Lung (tissue), 12 donors: ENCODE measurements around the gene SPN. TPM values are rescaled to one million over a fixed set of nuclear protein-coding genes. Genes with fewer than 3 reads are reported as not detected.
"Not testable (repeated sequence)": the region's sequence is repeated elsewhere in the genome, so short reads cannot be mapped to it uniquely, and the experiment has no call there.

Experiments used
- ATAC-seq: fragments of 200-7000 bp; cut with Tn5 transposase; one replicate; pipeline ENCODE4 v1.9.1; 2020; ENCODE audit warnings: moderate number of reproducible peaks; ENCODE audit not compliant: insufficient read depth, low FRiP score
- DNase-seq, 3 donors: peaks; one replicate each; pipeline ENCODE4 v3.0.0-alpha.2; 2013 to 2017
- H3K27ac ChIP-seq, 2 donors: one replicate each; pipeline ENCODE4 v1.5.1; 2013; ENCODE audit warnings: mild to moderate bottlenecking in 2 of 2, moderate library complexity in 2 of 2, control low read depth in 1 of 2, inconsistent platforms in 1 of 2, low read depth in 1 of 2, low read length in 1 of 2
- H3K27me3 ChIP-seq, 3 donors: one replicate each; pipeline ENCODE4 v1.5.1; 2013; ENCODE audit warnings: low read length in 2 of 3; ENCODE audit not compliant: control insufficient read depth in 3 of 3, insufficient read depth in 3 of 3
- H3K36me3 ChIP-seq, 4 donors: one replicate each; pipeline ENCODE4 v1.5.1; 2013; ENCODE audit warnings: low read length in 4 of 4, mild to moderate bottlenecking in 1 of 4, moderate library complexity in 1 of 4; ENCODE audit not compliant: control insufficient read depth in 4 of 4, insufficient read depth in 4 of 4
- H3K4me1 ChIP-seq, 5 donors: one replicate each; pipeline ENCODE4 v1.5.1; 2013; ENCODE audit warnings: low read length in 5 of 5, mild to moderate bottlenecking in 2 of 5, moderate library complexity in 1 of 5; ENCODE audit not compliant: control insufficient read depth in 5 of 5, insufficient read depth in 5 of 5
- H3K4me3 ChIP-seq: one replicate; pipeline ENCODE4 v1.5.1; 2013; ENCODE audit warnings: mild to moderate bottlenecking, control low read depth, moderate library complexity
- H3K9ac ChIP-seq, 2 donors: one replicate each; pipeline ENCODE4 v1.5.1; 2013; ENCODE audit warnings: low read length in 2 of 2, control low read depth in 1 of 2; ENCODE audit not compliant: insufficient read depth in 1 of 2
- H3K9me3 ChIP-seq, 4 donors: one replicate each; pipeline ENCODE4 v1.5.1; 2013; ENCODE audit warnings: low read length in 3 of 4, mild to moderate bottlenecking in 1 of 4, moderate library complexity in 1 of 4; ENCODE audit not compliant: control insufficient read depth in 4 of 4, insufficient read depth in 3 of 4
- WGBS, 2 donors: extraction: QIAGEN DNeasy Blood & Tissue Kit; methylation state at CpG; one replicate each; pipeline ENCODE4 v1.1.7; 2013; 5-methylcytosine and 5-hydroxymethylcytosine counted together
- polyA plus RNA-seq, 2 donors: library from polyadenylated mRNA; stranded (reverse); fragments of 200-250 nt; gene quantifications; one replicate each; pipeline ENCODE4 v1.2.1, GENCODE V29; 2013
- total RNA-seq, 2 donors: library from RNA; depleted of rRNA in 1 of 2; stranded (reverse); fragments of >200 nt in 1 of 2; gene quantifications; one replicate each; pipeline ENCODE4 v1.2.1, GENCODE V29; 2014 to 2021
- TF ChIP-seq, protein P1 (sequence below): IDR thresholded peaks from 2 replicates; pipeline ENCODE4 v1.5.1; 2012; ENCODE audit warnings: mild to moderate bottlenecking; ENCODE audit errors: control extremely low read depth, extremely low read depth
- donor health status: control.
- donor health status: control.
- donor health status: Bipolar disorder and iron deficiency.
- donor health status: healthy.
- donor health status: DM: yes; HTN: yes; CAD: no.

SPN gene
- total and polyA plus RNA-seq, 4 donors: 5.8 to 52.5 (median 12.5) TPM

- Histone ChIP-seq H3K4me3 (no peak overlapping the region), H3K36me3 (no peaks in the 10 kb centered on the region), H3K9me3 (no peaks in the 10 kb centered on the region), H3K4me1 (no peaks in the 10 kb centered on the region), H3K27ac (no peak overlapping the region), H3K9ac (no peak overlapping the region), H3K27me3 (no peaks in the 10 kb centered on the region)
- TF ChIP-seq, protein P1, sequence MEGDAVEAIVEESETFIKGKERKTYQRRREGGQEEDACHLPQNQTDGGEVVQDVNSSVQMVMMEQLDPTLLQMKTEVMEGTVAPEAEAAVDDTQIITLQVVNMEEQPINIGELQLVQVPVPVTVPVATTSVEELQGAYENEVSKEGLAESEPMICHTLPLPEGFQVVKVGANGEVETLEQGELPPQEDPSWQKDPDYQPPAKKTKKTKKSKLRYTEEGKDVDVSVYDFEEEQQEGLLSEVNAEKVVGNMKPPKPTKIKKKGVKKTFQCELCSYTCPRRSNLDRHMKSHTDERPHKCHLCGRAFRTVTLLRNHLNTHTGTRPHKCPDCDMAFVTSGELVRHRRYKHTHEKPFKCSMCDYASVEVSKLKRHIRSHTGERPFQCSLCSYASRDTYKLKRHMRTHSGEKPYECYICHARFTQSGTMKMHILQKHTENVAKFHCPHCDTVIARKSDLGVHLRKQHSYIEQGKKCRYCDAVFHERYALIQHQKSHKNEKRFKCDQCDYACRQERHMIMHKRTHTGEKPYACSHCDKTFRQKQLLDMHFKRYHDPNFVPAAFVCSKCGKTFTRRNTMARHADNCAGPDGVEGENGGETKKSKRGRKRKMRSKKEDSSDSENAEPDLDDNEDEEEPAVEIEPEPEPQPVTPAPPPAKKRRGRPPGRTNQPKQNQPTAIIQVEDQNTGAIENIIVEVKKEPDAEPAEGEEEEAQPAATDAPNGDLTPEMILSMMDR: no peak
- DNase-seq (no peak), ATAC-seq (no peak)
- WGBS, 2 donors: 90 to 94% methylated on average over 2 of the region's 2 CpGs
These were observed 11.2 kb upstream of the SPN start for GRCh38 chr16:29651774-29652349.

DNA sequence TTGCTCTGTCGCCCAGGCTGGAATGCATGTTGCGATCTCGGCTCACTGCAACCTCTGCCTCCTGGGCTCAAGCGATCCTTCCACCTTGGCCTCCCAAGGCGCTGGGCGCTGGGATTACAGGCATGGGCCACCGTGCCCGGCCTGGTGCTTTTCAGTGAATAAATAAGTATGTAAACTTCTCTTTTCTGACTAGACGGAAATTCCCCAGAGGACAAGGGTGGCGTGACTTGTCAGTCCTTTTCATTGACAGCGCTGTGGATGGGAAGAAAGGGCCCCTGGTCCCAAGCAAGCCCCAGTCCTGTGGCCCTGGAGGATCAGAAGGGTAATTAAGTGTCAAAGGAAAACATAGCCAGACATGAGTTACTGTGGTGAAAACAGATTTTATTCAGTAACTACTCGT lies 9.6 kb upstream of the SPN start:
- H3K4me1 ChIP-seq: no peaks in the 10 kb centered on the region
- DNase-seq (no peak), ATAC-seq (no peak)
- no peaks in the 10 kb centered on the region for H3K27me3 ChIP-seq
- no peaks in the 10 kb centered on the region for H3K36me3 ChIP-seq
- H3K27ac ChIP-seq: peak overlapping the region in 1 of 2 donors; percentile 52
- 46 to 66% methylated on average over 12 of the region's 12 CpGs for WGBS, 2 donors
- H3K9me3 ChIP-seq: no peaks in the 10 kb centered on the region
- H3K4me3 ChIP-seq: no peak overlapping the region
- H3K9ac ChIP-seq: no peak overlapping the region
- TF ChIP-seq, protein P1: no peak

GRCh38 chr16:29653890-29654289 lies 9.2 kb upstream of the SPN start:
- WGBS, 2 donors: 90 to 91% methylated on average over 7 of the region's 7 CpGs

GRCh38 chr16:29656688-29657523 lies 6.1 kb upstream of the SPN start:
- H3K4me1 ChIP-seq: no peaks in the 10 kb centered on the region
- no peak overlapping the region for H3K27ac ChIP-seq
- no peaks in the 10 kb centered on the region for H3K9me3 ChIP-seq
- H3K9ac ChIP-seq: no peak overlapping the region
- TF ChIP-seq, protein P1: no peak
- no peak for DNase-seq
- ATAC-seq: no peak
- WGBS, 2 donors: 76 to 87% methylated on average over 11 of the region's 11 CpGs
- H3K4me3 ChIP-seq: no peak overlapping the region
- no peaks in the 10 kb centered on the region for H3K27me3 ChIP-seq
- no peaks in the 10 kb centered on the region for H3K36me3 ChIP-seq

More at GRCh38 chr16:29653890-29654289, 9.2 kb upstream of the SPN start:
- not testable (repeated sequence) for DNase-seq, H3K9me3 ChIP-seq, H3K27me3 ChIP-seq, H3K4me1 ChIP-seq, H3K36me3 ChIP-seq, H3K9ac ChIP-seq, H3K27ac ChIP-seq, ATAC-seq, H3K4me3 ChIP-seq
